Mesendoderm (in vitro differentiated cells): ENCODE results near the gene CXCL11.

Source experiments
- DNase-seq: peaks from one replicate; pipeline ENCODE4 v3.0.0; 2013
- H2AK5ac ChIP-seq: 2 replicates; pipeline ENCODE4 v1.6.1; 2013; ENCODE audit warnings: low read length, inconsistent platforms
- H2BK120ac ChIP-seq: 2 replicates; pipeline ENCODE4 v1.6.1; 2013; ENCODE audit warnings: low read depth, mild to moderate bottlenecking, low read length, moderate library complexity, mixed read lengths
- H2BK15ac ChIP-seq: replicated peaks from 2 replicates; pipeline ENCODE4 v1.6.1; 2013; ENCODE audit warnings: low read depth, mild to moderate bottlenecking, moderate library complexity
- H2BK5ac ChIP-seq: 2 replicates; pipeline ENCODE4 v1.6.1; 2013; ENCODE audit warnings: low read length, inconsistent platforms
- H3K18ac ChIP-seq: 2 replicates; pipeline ENCODE4 v1.6.1; 2013; ENCODE audit warnings: mild to moderate bottlenecking, low read length, mixed read lengths
- H3K23ac ChIP-seq: one replicate; pipeline ENCODE4 v1.6.1; 2013; ENCODE audit warnings: low read length
- H3K27ac ChIP-seq: 2 replicates; pipeline ENCODE4 v1.5.1; 2013; ENCODE audit warnings: low read depth, mild to moderate bottlenecking, inconsistent platforms, low read length, moderate library complexity
- H3K27me3 ChIP-seq: 2 replicates; pipeline ENCODE4 v1.6.1; 2013; ENCODE audit warnings: low read length, control low read depth, mild to moderate bottlenecking, inconsistent platforms; ENCODE audit not compliant: insufficient read depth, poor library complexity
- H3K36me3 ChIP-seq: 2 replicates; pipeline ENCODE4 v1.6.1; 2013; ENCODE audit warnings: low read length, inconsistent platforms; ENCODE audit not compliant: control insufficient read depth, insufficient read depth
- H3K4ac ChIP-seq: one replicate; pipeline ENCODE4 v1.6.1; 2013; ENCODE audit warnings: low read depth, mild to moderate bottlenecking, low read length, moderate library complexity
- H3K4me1 ChIP-seq: 2 replicates; pipeline ENCODE4 v1.6.1; 2013; ENCODE audit warnings: low read depth, low read length, inconsistent platforms; ENCODE audit not compliant: control insufficient read depth
- H3K4me2 ChIP-seq: 2 replicates; pipeline ENCODE4 v1.6.1; 2013; ENCODE audit warnings: low read length
- H3K4me3 ChIP-seq: 2 replicates; pipeline ENCODE4 v1.5.1; 2013; ENCODE audit warnings: mild to moderate bottlenecking, low read length
- H3K56ac ChIP-seq: one replicate; pipeline ENCODE4 v1.6.1; 2013; ENCODE audit warnings: low read length
- H3K79me1 ChIP-seq: 2 replicates; pipeline ENCODE4 v1.6.1; 2013; ENCODE audit warnings: low read length, inconsistent platforms
- H3K79me2 ChIP-seq: 2 replicates; pipeline ENCODE4 v1.6.1; 2013; ENCODE audit warnings: mild to moderate bottlenecking, low read length; ENCODE audit not compliant: control insufficient read depth, insufficient read depth
- H3K9ac ChIP-seq: 2 replicates; pipeline ENCODE4 v1.6.1; 2013; ENCODE audit warnings: low read length, inconsistent platforms
- H4K5ac ChIP-seq: one replicate; pipeline ENCODE4 v1.6.1; 2013; ENCODE audit warnings: low read length
- H4K8ac ChIP-seq: one replicate; pipeline ENCODE4 v1.6.1; 2013; ENCODE audit warnings: low read depth, mild to moderate bottlenecking, control low read depth, low read length, moderate library complexity
- WGBS: extraction: QIAGEN DNeasy Blood & Tissue Kit; methylation state at CpG from one replicate; pipeline ENCODE4 v1.1.7; 2013; ENCODE audit warnings: low lambda C conversion rate, missing lambda C conversion rate; ENCODE audit not compliant: insufficient coverage; ENCODE audit errors: extremely low coverage; 5-methylcytosine and 5-hydroxymethylcytosine counted together

CXCL11 gene

GRCh38 chr4:76007089-76007862 lies 28.6 kb downstream of the CXCL11 start, which contains the start of gene CXCL9:
CXCL9 (minus strand) TSS chr4:76007509; CDS start chr4:76007449, 60 bp downstream.
- DNase-seq = no peak
- no peak within 1 kb of the TSS for H3K4ac ChIP-seq
- H2BK5ac ChIP-seq = no peak within 1 kb of the TSS
- no peak within 1 kb of the TSS for H3K18ac ChIP-seq
- H2AK5ac ChIP-seq = no peak within 1 kb of the TSS
- WGBS = no CpG with 5 or more reads among the region's 1 CpG
- H3K4me1 ChIP-seq = no peaks in the 10 kb centered on the region
- H2BK120ac ChIP-seq = no peak within 1 kb of the TSS
- no peak within 1 kb of the TSS for H3K56ac ChIP-seq
- no peaks in the 10 kb centered on the region for H3K36me3 ChIP-seq
- H3K79me1 ChIP-seq = no peaks in the 10 kb centered on the region
- no peak within 1 kb of the TSS for H4K5ac ChIP-seq
- H3K4me3 ChIP-seq = no peak within 1 kb of the TSS
- no peak within 1 kb of the TSS for H2BK15ac ChIP-seq
- H4K8ac ChIP-seq = no peak within 1 kb of the TSS
- no peaks in the 10 kb centered on the region for H3K27me3 ChIP-seq
- H3K4me2 ChIP-seq = no peak within 1 kb of the TSS
- H3K79me2 ChIP-seq = no peaks in the 10 kb centered on the region
- H3K23ac ChIP-seq = no peak within 1 kb of the TSS
- no peak within 1 kb of the TSS for H3K9ac ChIP-seq
- no peak within 1 kb of the TSS for H3K27ac ChIP-seq

GRCh38 chr4:76003620-76004019 lies 32.2 kb downstream of the CXCL11 start:
- no peak overlapping the region for H2AK5ac ChIP-seq
- no peaks in the 10 kb centered on the region for H3K36me3 ChIP-seq
- H3K4me1 ChIP-seq = no peaks in the 10 kb centered on the region
- no peak overlapping the region for H4K8ac ChIP-seq
- H3K56ac ChIP-seq = no peak overlapping the region
- WGBS = no CpG with 5 or more reads among the region's 3 CpGs
- H2BK120ac ChIP-seq = no peak overlapping the region
- no peak overlapping the region for H2BK5ac ChIP-seq
- no peaks in the 10 kb centered on the region for H3K79me1 ChIP-seq
- no peak overlapping the region for H3K4ac ChIP-seq
- H4K5ac ChIP-seq = no peak overlapping the region
- no peak overlapping the region for H3K23ac ChIP-seq
- H2BK15ac ChIP-seq = no peak overlapping the region
- H3K79me2 ChIP-seq = no peaks in the 10 kb centered on the region
- no peak overlapping the region for H3K4me2 ChIP-seq
- no peak for DNase-seq
- no peak overlapping the region for H3K9ac ChIP-seq
- H3K18ac ChIP-seq = no peak overlapping the region
- H3K27ac ChIP-seq = no peak overlapping the region
- H3K4me3 ChIP-seq = no peak overlapping the region
- no peaks in the 10 kb centered on the region for H3K27me3 ChIP-seq

- H3K4me2 ChIP-seq = no peak overlapping the region
- no peak overlapping the region for H3K27ac ChIP-seq
- no peak for DNase-seq
- no peaks in the 10 kb centered on the region for H3K79me2 ChIP-seq
- no peak overlapping the region for H2AK5ac ChIP-seq
- H3K27me3 ChIP-seq = no peaks in the 10 kb centered on the region
- H3K79me1 ChIP-seq = no peaks in the 10 kb centered on the region
- no peak overlapping the region for H3K4me3 ChIP-seq
- no peak overlapping the region for H3K9ac ChIP-seq
- H2BK5ac ChIP-seq = no peak overlapping the region
- H3K23ac ChIP-seq = no peak overlapping the region
- no peak overlapping the region for H4K5ac ChIP-seq
- H3K36me3 ChIP-seq = no peaks in the 10 kb centered on the region
- no peak overlapping the region for H3K4ac ChIP-seq
- H4K8ac ChIP-seq = no peak overlapping the region
- no peak overlapping the region for H3K56ac ChIP-seq
- H2BK15ac ChIP-seq = no peak overlapping the region
- H3K18ac ChIP-seq = no peak overlapping the region
- H3K4me1 ChIP-seq = no peaks in the 10 kb centered on the region
- no CpG with 5 or more reads among the region's 2 CpGs for WGBS
- H2BK120ac ChIP-seq = no peak overlapping the region
Measured at GRCh38 chr4:76003035-76003434, 32.8 kb downstream of the CXCL11 start.

GRCh38 chr4:76002176-76002575 lies 33.7 kb downstream of the CXCL11 start:
- Histone ChIP-seq H3K56ac (no peak overlapping the region), H4K8ac (no peak overlapping the region), H3K79me2 (no peaks in the 10 kb centered on the region), H3K36me3 (no peaks in the 10 kb centered on the region), H3K4ac (no peak overlapping the region), H3K4me2 (no peak overlapping the region), H3K4me1 (no peaks in the 10 kb centered on the region), H3K23ac (no peak overlapping the region), H3K9ac (no peak overlapping the region), H3K27me3 (no peaks in the 10 kb centered on the region), H2BK15ac (no peak overlapping the region), H3K27ac (no peak overlapping the region), H2BK120ac (no peak overlapping the region), H4K5ac (no peak overlapping the region), H3K79me1 (no peaks in the 10 kb centered on the region), H2BK5ac (no peak overlapping the region), H2AK5ac (no peak overlapping the region), H3K18ac (no peak overlapping the region), H3K4me3 (no peak overlapping the region)
- WGBS = no CpG with 5 or more reads among the region's 4 CpGs
- DNase-seq = no peak

GRCh38 chr4:76001700-76002099 lies 34.2 kb downstream of the CXCL11 start:
- H2BK5ac ChIP-seq = no peak overlapping the region
- WGBS = no CpG with 5 or more reads among the region's 7 CpGs

GRCh38 chr4:76000279-76000678 lies 35.6 kb downstream of the CXCL11 start:
- Histone ChIP-seq H2BK120ac (no peak overlapping the region), H3K4ac (no peak overlapping the region), H4K8ac (no peak overlapping the region), H3K36me3 (no peaks in the 10 kb centered on the region), H3K4me3 (no peak overlapping the region), H3K4me2 (no peak overlapping the region), H3K4me1 (no peaks in the 10 kb centered on the region), H3K56ac (no peak overlapping the region), H2BK15ac (no peak overlapping the region), H3K27ac (no peak overlapping the region), H3K79me2 (no peaks in the 10 kb centered on the region), H3K27me3 (no peaks in the 10 kb centered on the region), H4K5ac (no peak overlapping the region), H2BK5ac (no peak overlapping the region), H3K23ac (no peak overlapping the region), H2AK5ac (no peak overlapping the region), H3K79me1 (no peaks in the 10 kb centered on the region), H3K18ac (no peak overlapping the region), H3K9ac (no peak overlapping the region)
- DNase-seq = no peak
- no CpG with 5 or more reads among the region's 1 CpG for WGBS

More at GRCh38 chr4:76001700-76002099, 34.2 kb downstream of the CXCL11 start:
- Histone ChIP-seq H2BK15ac (no peak overlapping the region), H4K5ac (no peak overlapping the region), H3K79me2 (no peaks in the 10 kb centered on the region), H3K27ac (no peak overlapping the region), H3K18ac (no peak overlapping the region), H3K36me3 (no peaks in the 10 kb centered on the region), H3K4me3 (no peak overlapping the region), H3K9ac (no peak overlapping the region), H3K4me1 (no peaks in the 10 kb centered on the region), H3K79me1 (no peaks in the 10 kb centered on the region), H2BK120ac (no peak overlapping the region), H2AK5ac (no peak overlapping the region), H3K56ac (no peak overlapping the region), H3K4me2 (no peak overlapping the region), H3K4ac (no peak overlapping the region), H3K27me3 (no peaks in the 10 kb centered on the region), H4K8ac (no peak overlapping the region), H3K23ac (no peak overlapping the region)
- DNase-seq = no peak
